ENCODE results near the gene TENT5A.
"Not testable (repeated sequence)": the region's sequence is repeated elsewhere in the genome, so short reads cannot be mapped to it uniquely, and the experiment has no call there.

The TENT5A gene

GRCh38 chr6:81750200-81750599 is 2.3 kb downstream of the TENT5A start:
- H3K27me3 ChIP-seq (ENCODE audit: insufficient read depth, low read length): peaks cover 44% of the 10 kb centered on the region
- no peaks in the 10 kb centered on the region for H3K9me3 ChIP-seq (ENCODE audit: insufficient read depth, low read depth, low read length)
- no peak overlapping the region for H3K9ac ChIP-seq (ENCODE audit: low read depth, low read length)
- WGBS: 99% methylated on average over 5 of the region's 5 CpGs
- no peaks in the 10 kb centered on the region for H3K36me3 ChIP-seq (ENCODE audit: insufficient read depth, low read length)
- peak overlapping the region; percentile 91; the same call in 1 of the 2 replicates for H3K4me3 ChIP-seq (ENCODE audit: low read length)
- H3K4me1 ChIP-seq (ENCODE audit: insufficient read depth, low read length): peaks cover 8% of the 10 kb centered on the region; the same call in 1 of the 2 replicates
- H3K27ac ChIP-seq (ENCODE audit: low read depth, low read length): no peak overlapping the region

- Histone ChIP-seq H3K9me3 (ENCODE audit: insufficient read depth, low read depth, low read length) (no peaks in the 10 kb centered on the region), H3K27ac (ENCODE audit: low read depth, low read length) (no peak overlapping the region), H3K27me3 (ENCODE audit: insufficient read depth, low read length) (peaks cover 43% of the 10 kb centered on the region), H3K36me3 (ENCODE audit: insufficient read depth, low read length) (no peaks in the 10 kb centered on the region), H3K9ac (ENCODE audit: low read depth, low read length) (no peak overlapping the region), H3K4me3 (ENCODE audit: low read length) (peak overlapping the region; percentile 91; the same call in 1 of the 2 replicates), H3K4me1 (ENCODE audit: insufficient read depth, low read length) (peaks cover 8% of the 10 kb centered on the region; the same call in 1 of the 2 replicates)
- WGBS: 92% methylated on average over 5 of the region's 5 CpGs
Measured at GRCh38 chr6:81749707-81750106, 2.8 kb downstream of the TENT5A start.

GRCh38 chr6:81748994-81749393 is 3.5 kb downstream of the TENT5A start:
- Histone ChIP-seq H3K27ac (ENCODE audit: low read depth, low read length) (no peak overlapping the region), H3K4me1 (ENCODE audit: insufficient read depth, low read length) (peaks cover 8% of the 10 kb centered on the region; the same call in 1 of the 2 replicates), H3K4me3 (ENCODE audit: low read length) (no peak overlapping the region), H3K9me3 (ENCODE audit: insufficient read depth, low read depth, low read length) (no peaks in the 10 kb centered on the region), H3K27me3 (ENCODE audit: insufficient read depth, low read length) (peaks cover 36% of the 10 kb centered on the region), H3K9ac (ENCODE audit: low read depth, low read length) (no peak overlapping the region), H3K36me3 (ENCODE audit: insufficient read depth, low read length) (no peaks in the 10 kb centered on the region)
- WGBS: 87% methylated on average over 5 of the region's 5 CpGs

GRCh38 chr6:81747327-81747726 is 5.2 kb downstream of the TENT5A start:
- Histone ChIP-seq H3K9ac (ENCODE audit: low read depth, low read length) (no peak overlapping the region), H3K4me1 (ENCODE audit: insufficient read depth, low read length) (peaks cover 8% of the 10 kb centered on the region; the same call in 1 of the 2 replicates), H3K36me3 (ENCODE audit: insufficient read depth, low read length) (no peaks in the 10 kb centered on the region), H3K27me3 (ENCODE audit: insufficient read depth, low read length) (peaks cover 24% of the 10 kb centered on the region), H3K27ac (ENCODE audit: low read depth, low read length) (no peak overlapping the region), H3K9me3 (ENCODE audit: insufficient read depth, low read depth, low read length) (no peaks in the 10 kb centered on the region), H3K4me3 (ENCODE audit: low read length) (no peak overlapping the region)
- WGBS: 61% methylated on average over 4 of the region's 4 CpGs

GRCh38 chr6:81744131-81744530 is 8.3 kb downstream of the TENT5A start:
- H3K27ac ChIP-seq (ENCODE audit: low read depth, low read length): no peak overlapping the region
- no peaks in the 10 kb centered on the region for H3K36me3 ChIP-seq (ENCODE audit: insufficient read depth, low read length)
- WGBS: no CpG with 5 or more reads among the region's 2 CpGs
- no peak overlapping the region for H3K9ac ChIP-seq (ENCODE audit: low read depth, low read length)
- H3K27me3 ChIP-seq (ENCODE audit: insufficient read depth, low read length): no peaks in the 10 kb centered on the region
- no peak overlapping the region for H3K4me3 ChIP-seq (ENCODE audit: low read length)
- H3K9me3 ChIP-seq (ENCODE audit: insufficient read depth, low read depth, low read length): no peaks in the 10 kb centered on the region
- peaks cover 8% of the 10 kb centered on the region; the same call in 1 of the 2 replicates for H3K4me1 ChIP-seq (ENCODE audit: insufficient read depth, low read length)

- H3K4me3 ChIP-seq (ENCODE audit: low read length): no peak overlapping the region
- H3K27ac ChIP-seq (ENCODE audit: low read depth, low read length): no peak overlapping the region
- H3K36me3 ChIP-seq (ENCODE audit: insufficient read depth, low read length): no peaks in the 10 kb centered on the region
- no peak overlapping the region for H3K9ac ChIP-seq (ENCODE audit: low read depth, low read length)
- 100% methylated on average over 1 of the region's 1 CpG for whole genome bisulfite sequencing
- peaks cover 8% of the 10 kb centered on the region; the same call in 1 of the 2 replicates for H3K4me1 ChIP-seq (ENCODE audit: insufficient read depth, low read length)
- H3K9me3 ChIP-seq (ENCODE audit: insufficient read depth, low read depth, low read length): no peaks in the 10 kb centered on the region
- H3K27me3 ChIP-seq (ENCODE audit: insufficient read depth, low read length): no peaks in the 10 kb centered on the region
Measured at GRCh38 chr6:81743649-81744048, 8.8 kb downstream of the TENT5A start.

- Histone ChIP-seq H3K27ac (ENCODE audit: low read depth, low read length) (no peak overlapping the region), H3K36me3 (ENCODE audit: insufficient read depth, low read length) (no peaks in the 10 kb centered on the region), H3K4me3 (ENCODE audit: low read length) (no peak overlapping the region), H3K4me1 (ENCODE audit: insufficient read depth, low read length) (no peaks in the 10 kb centered on the region), H3K27me3 (ENCODE audit: insufficient read depth, low read length) (no peaks in the 10 kb centered on the region), H3K9me3 (ENCODE audit: insufficient read depth, low read depth, low read length) (no peaks in the 10 kb centered on the region), H3K9ac (ENCODE audit: low read depth, low read length) (no peak overlapping the region)
- WGBS: 93% methylated on average over 2 of the region's 2 CpGs
Measured at GRCh38 chr6:81741689-81742088, 10.8 kb downstream of the TENT5A start.

GRCh38 chr6:81740591-81740990 is 11.9 kb downstream of the TENT5A start:
- H3K27ac ChIP-seq (ENCODE audit: low read depth, low read length); H3K4me1 ChIP-seq (ENCODE audit: insufficient read depth, low read length); H3K36me3 ChIP-seq (ENCODE audit: insufficient read depth, low read length); H3K4me3 ChIP-seq (ENCODE audit: low read length); H3K27me3 ChIP-seq (ENCODE audit: insufficient read depth, low read length); H3K9me3 ChIP-seq (ENCODE audit: insufficient read depth, low read depth, low read length); H3K9ac ChIP-seq (ENCODE audit: low read depth, low read length): not testable (repeated sequence)

GRCh38 chr6:81739230-81740195 is 13.0 kb downstream of the TENT5A start:
- WGBS: 92% methylated on average over 5 of the region's 6 CpGs

GRCh38 chr6:81736428-81736827 is 16.1 kb downstream of the TENT5A start:
- Histone ChIP-seq H3K27me3 (ENCODE audit: insufficient read depth, low read length) (no peaks in the 10 kb centered on the region), H3K9ac (ENCODE audit: low read depth, low read length) (no peak overlapping the region), H3K4me3 (ENCODE audit: low read length) (no peak overlapping the region), H3K4me1 (ENCODE audit: insufficient read depth, low read length) (no peaks in the 10 kb centered on the region), H3K9me3 (ENCODE audit: insufficient read depth, low read depth, low read length) (peaks cover 9% of the 10 kb centered on the region; the same call in 1 of the 2 replicates), H3K27ac (ENCODE audit: low read depth, low read length) (no peak overlapping the region), H3K36me3 (ENCODE audit: insufficient read depth, low read length) (no peaks in the 10 kb centered on the region)

More at GRCh38 chr6:81739230-81740195, 13.0 kb downstream of the TENT5A start:
- Histone ChIP-seq H3K27me3 (ENCODE audit: insufficient read depth, low read length) (no peaks in the 10 kb centered on the region), H3K9me3 (ENCODE audit: insufficient read depth, low read depth, low read length) (peaks cover 9% of the 10 kb centered on the region; the same call in 1 of the 2 replicates), H3K4me1 (ENCODE audit: insufficient read depth, low read length) (no peaks in the 10 kb centered on the region), H3K36me3 (ENCODE audit: insufficient read depth, low read length) (no peaks in the 10 kb centered on the region), H3K4me3 (ENCODE audit: low read length) (no peak overlapping the region), H3K27ac (ENCODE audit: low read depth, low read length) (no peak overlapping the region), H3K9ac (ENCODE audit: low read depth, low read length) (no peak overlapping the region)

GRCh38 chr6:81735756-81736380 is 16.6 kb downstream of the TENT5A start:
- no peaks in the 10 kb centered on the region for H3K27me3 ChIP-seq (ENCODE audit: insufficient read depth, low read length)
- no peaks in the 10 kb centered on the region for H3K36me3 ChIP-seq (ENCODE audit: insufficient read depth, low read length)
- H3K4me1 ChIP-seq (ENCODE audit: insufficient read depth, low read length): no peaks in the 10 kb centered on the region
- 94% methylated on average over 1 of the region's 1 CpG for WGBS
- no peak overlapping the region for H3K9ac ChIP-seq (ENCODE audit: low read depth, low read length)
- no peak overlapping the region for H3K27ac ChIP-seq (ENCODE audit: low read depth, low read length)
- H3K4me3 ChIP-seq (ENCODE audit: low read length): no peak overlapping the region
- peaks cover 9% of the 10 kb centered on the region; the same call in 1 of the 2 replicates for H3K9me3 ChIP-seq (ENCODE audit: insufficient read depth, low read depth, low read length)

All from HUES64 (cell line).